ENCODE results near the gene NLRP14.

NLRP14 gene

DNA sequence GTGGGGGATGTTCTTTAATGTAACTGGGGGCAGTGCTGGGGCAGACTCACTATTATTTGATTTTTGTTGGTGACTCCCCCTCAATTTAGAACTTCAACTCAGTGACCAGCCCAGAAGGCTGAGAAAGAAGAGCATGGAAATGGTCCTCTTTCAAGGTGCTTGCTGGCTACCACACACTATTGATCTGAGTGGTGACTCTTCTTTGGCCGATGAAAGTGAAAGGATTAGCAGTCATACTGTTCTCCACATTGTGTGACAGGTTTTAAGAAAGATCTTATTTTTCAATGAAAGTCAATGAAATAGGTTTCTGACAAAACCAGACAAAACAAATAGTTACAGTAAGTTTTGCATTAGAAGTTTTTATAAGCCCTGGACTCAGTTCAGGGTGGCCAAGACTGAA, 29.9 kb downstream of the NLRP14 start:
- DNase-seq (ENCODE audit: low read depth in 2 of 2), result no peak

- no peak for DNase-seq (ENCODE audit: low read depth in 2 of 2)
Measured at GRCh38 chr11:7056828-7057513, 36.7 kb downstream of the NLRP14 start.

DNA sequence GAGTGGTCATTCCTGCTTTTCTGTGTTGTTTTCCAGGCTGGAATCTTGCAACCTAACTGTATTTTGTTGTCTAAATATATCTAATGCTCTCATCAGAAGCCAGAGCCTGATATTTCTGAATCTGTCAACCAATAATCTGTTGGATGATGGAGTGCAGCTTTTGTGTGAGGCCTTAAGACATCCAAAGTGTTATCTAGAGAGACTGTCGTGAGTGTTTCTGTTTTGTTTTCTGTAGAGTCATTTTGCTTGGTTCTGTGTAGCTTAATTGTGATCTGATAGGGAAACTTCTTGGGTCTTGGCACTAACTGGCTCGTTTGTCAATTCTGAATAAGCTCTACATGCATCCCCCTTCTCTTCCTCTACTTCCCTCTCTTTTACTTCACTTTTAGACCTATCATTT, 37.4 kb downstream of the NLRP14 start:
- DNase-seq (ENCODE audit: low read depth in 2 of 2), result no peak

- no peak for DNase-seq (ENCODE audit: low read depth in 2 of 2)
Measured at GRCh38 chr11:7060868-7061267, 40.6 kb downstream of the NLRP14 start.

GRCh38 chr11:7062534-7062933, 42.3 kb downstream of the NLRP14 start:
- DNase-seq (ENCODE audit: low read depth in 2 of 2), result no peak

GRCh38 chr11:7072401-7073028, 52.2 kb downstream of the NLRP14 start:
- no peak for DNase-seq (ENCODE audit: low read depth in 2 of 2)

GRCh38 chr11:7077101-7077500, 56.8 kb downstream of the NLRP14 start:
- no peak for DNase-seq (ENCODE audit: low read depth in 2 of 2)

GRCh38 chr11:7079545-7080135, 59.4 kb downstream of the NLRP14 start:
- DNase-seq (ENCODE audit: low read depth in 2 of 2), result no peak

DNA sequence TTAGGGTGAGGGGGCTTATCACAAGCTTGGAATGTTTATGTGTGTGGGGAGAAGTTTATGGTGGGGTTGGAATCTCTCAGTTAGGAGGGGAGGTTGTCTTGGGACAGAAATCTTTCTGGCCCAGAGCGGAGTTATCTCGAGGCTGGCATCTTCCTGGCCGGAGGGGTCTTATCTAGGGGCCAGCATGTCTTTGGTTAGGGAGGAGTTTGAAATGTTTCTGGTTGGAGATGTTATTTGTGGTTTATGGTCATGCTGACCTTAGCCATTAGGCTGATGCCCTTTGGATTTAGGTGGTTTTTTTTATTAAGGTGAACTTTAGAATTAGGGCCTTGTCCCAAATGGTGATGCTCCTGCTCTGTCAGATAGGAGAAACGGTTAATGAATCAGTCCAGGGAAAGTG, 60.6 kb downstream of the NLRP14 start:
- DNase-seq (ENCODE audit: low read depth in 2 of 2), result no peak

GRCh38 chr11:7081441-7081840, 61.2 kb downstream of the NLRP14 start:
- DNase-seq (ENCODE audit: low read depth in 2 of 2), result no peak

DNA sequence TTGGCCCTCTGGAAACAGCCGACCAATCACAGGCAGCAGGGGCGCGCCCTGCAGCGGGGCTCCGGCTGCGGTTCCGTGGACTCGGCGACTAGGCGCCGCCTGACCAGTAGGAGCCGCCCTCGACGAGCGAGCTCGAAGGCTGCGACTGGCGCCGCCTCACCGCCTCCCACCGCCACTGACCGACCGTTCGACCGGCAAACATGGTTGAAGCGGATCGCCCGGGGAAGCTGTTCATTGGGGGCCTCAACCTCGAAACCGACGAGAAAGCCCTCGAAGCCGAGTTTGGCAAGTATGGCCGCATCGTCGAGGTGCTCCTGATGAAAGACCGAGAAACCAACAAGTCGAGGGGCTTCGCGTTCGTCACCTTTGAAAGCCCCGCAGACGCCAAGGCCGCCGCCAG, 68.6 kb downstream of the NLRP14 start, which contains the start of gene RBMXL2:
RBMXL2 (plus strand) TSS at position 78 of the 400 bp plus-strand sequence; CDS start at position 201, 123 bp downstream.
- no peak for DNase-seq (ENCODE audit: low read depth in 2 of 2)

DNA sequence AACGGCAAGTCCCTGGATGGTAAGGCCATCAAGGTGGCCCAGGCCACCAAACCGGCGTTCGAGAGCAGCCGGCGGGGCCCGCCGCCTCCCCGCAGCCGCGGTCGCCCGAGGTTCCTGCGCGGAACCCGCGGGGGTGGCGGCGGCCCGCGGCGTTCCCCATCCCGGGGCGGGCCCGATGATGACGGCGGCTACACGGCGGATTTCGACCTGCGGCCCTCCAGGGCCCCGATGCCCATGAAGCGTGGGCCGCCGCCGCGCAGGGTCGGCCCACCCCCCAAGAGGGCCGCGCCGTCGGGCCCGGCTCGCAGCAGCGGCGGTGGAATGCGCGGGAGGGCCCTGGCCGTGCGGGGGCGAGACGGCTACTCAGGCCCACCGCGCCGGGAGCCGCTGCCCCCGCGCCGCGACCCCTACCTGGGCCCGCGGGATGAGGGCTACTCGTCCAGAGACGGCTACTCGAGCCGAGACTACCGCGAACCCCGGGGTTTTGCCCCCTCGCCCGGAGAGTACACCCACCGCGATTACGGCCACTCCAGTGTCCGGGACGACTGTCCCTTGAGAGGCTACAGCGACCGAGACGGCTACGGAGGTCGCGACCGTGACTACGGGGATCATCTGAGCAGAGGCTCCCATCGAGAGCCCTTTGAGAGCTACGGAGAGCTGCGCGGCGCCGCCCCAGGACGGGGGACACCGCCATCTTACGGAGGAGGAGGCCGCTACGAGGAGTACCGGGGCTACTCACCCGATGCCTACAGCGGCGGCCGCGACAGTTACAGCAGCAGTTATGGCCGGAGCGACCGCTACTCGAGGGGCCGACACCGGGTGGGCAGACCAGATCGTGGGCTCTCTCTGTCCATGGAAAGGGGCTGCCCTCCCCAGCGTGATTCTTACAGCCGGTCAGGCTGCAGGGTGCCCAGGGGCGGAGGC, 69.3 kb downstream of the NLRP14 start:
- DNase-seq (ENCODE audit: low read depth in 2 of 2), result no peak

GRCh38 chr11:7098235-7098832, 78.1 kb downstream of the NLRP14 start:
- DNase-seq (ENCODE audit: low read depth in 2 of 2), result no peak

DNA sequence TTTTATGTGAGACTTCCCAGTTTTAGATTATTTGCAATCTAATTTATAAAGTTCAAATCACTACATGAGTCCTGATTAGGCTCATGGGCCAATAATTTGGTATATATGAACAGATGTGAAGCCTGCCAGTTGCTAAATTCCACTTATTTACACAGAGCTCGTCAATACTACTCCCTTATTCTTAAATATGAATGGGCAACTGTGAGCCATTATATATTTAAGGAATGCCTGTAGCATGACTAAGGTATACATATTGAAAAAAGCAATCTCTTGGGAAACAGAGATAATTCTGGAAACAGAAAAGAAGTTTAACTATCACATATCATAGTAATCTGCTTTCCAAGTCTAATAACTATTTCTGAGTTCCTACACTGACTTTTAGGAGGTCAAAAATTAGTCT, 95.5 kb downstream of the NLRP14 start:
- no peak for DNase-seq (ENCODE audit: low read depth in 2 of 2)

GRCh38 chr11:7116370-7116769, 96.1 kb downstream of the NLRP14 start:
- DNase-seq (ENCODE audit: low read depth in 2 of 2), result no peak

Data from stimulated activated CD4-positive, alpha-beta T cell treated with anti-CD3 and anti-CD28 coated beads, Interleukin-1b, Interleukin-23, amount 100 ng/mL, for 1 hour (primary cell).